Heart left ventricle (tissue), 16 donors: ENCODE results near the gene MDK. TPM values are rescaled to one million over a fixed set of nuclear protein-coding genes. Genes with fewer than 3 reads are reported as not detected.

Experiments used
- ATAC-seq, 4 donors: fragments of 200-7000 bp; cut with Tn5 transposase; one replicate each; pipeline ENCODE4 v1.9.1; 2020 to 2022; ENCODE audit warnings: moderate library complexity in 4 of 4, mild to moderate bottlenecking in 3 of 4, moderate number of reproducible peaks in 1 of 4
- DNase-seq, 5 donors: peaks; one replicate each; pipeline ENCODE4 v3.0.0-alpha.2; 2020
- H3K27ac ChIP-seq, 12 donors: fragments of 200-600 bp; sonication (generic) in 4 of 12; one replicate each; pipeline versions ENCODE4 v1.5.0 to v1.8.0; 2016 to 2022; ENCODE audit warnings: mild to moderate bottlenecking in 2 of 12
- H3K27me3 ChIP-seq, 9 donors: fragments of 200-600 bp; sonication (generic) in 2 of 9; one replicate each; pipeline versions ENCODE4 v1.5.1 to v1.8.0; 2016 to 2022; ENCODE audit warnings: mild to moderate bottlenecking in 3 of 9
- H3K36me3 ChIP-seq, 9 donors: fragments of 200-600 bp; sonication (generic) in 2 of 9; one replicate each; pipeline versions ENCODE4 v1.5.0 to v1.8.0; 2018 to 2022; ENCODE audit warnings: mild to moderate bottlenecking in 2 of 9
- H3K4me1 ChIP-seq, 12 donors: fragments of 200-600 bp; sonication (generic) in 4 of 12; one replicate each; pipeline versions ENCODE4 v1.5.0 to v1.8.0; 2016 to 2022; ENCODE audit warnings: mild to moderate bottlenecking in 3 of 12
- H3K4me3 ChIP-seq, 12 donors: fragments of 200-600 bp; sonication (generic) in 4 of 12; one replicate each; pipeline versions ENCODE4 v1.5.0 to v1.8.0; 2017 to 2022; ENCODE audit warnings: mild to moderate bottlenecking in 9 of 12, moderate library complexity in 4 of 12
- H3K9me3 ChIP-seq, 12 donors: fragments of 200-600 bp; sonication (generic) in 4 of 12; one replicate each; pipeline versions ENCODE4 v1.5.0 to v1.8.0; 2016 to 2022; ENCODE audit warnings: mild to moderate bottlenecking in 1 of 12
- CTCF ChIP-seq, 12 donors: fragments of 200-600 bp; sonication (generic) in 4 of 12; IDR thresholded peaks; one replicate each; pipeline versions ENCODE4 v1.5.0 to v1.8.0; 2018 to 2022; ENCODE audit warnings: antibody characterized with exemption in 12 of 12, mild to moderate bottlenecking in 5 of 12
- POLR2A ChIP-seq, 2 donors: fragments of 450-650 bp; IDR thresholded peaks; one replicate each; pipeline ENCODE4 v1.6.1; 2017; ENCODE audit warnings: antibody characterized with exemption in 2 of 2, mild to moderate bottlenecking in 2 of 2, moderate library complexity in 2 of 2
- WGBS, 4 donors: extraction: QIAGEN DNeasy Blood & Tissue Kit in 2 of 4; methylation state at CpG; one replicate each; pipeline versions ENCODE4 v1.1.5 to v1.1.7; 2013 to 2018; 5-methylcytosine and 5-hydroxymethylcytosine counted together
- intact Hi-C, 10 donors: fragments of 100-400 bp; cut with DNase I; formaldehyde crosslinking; loops; one replicate each; pipeline versions ENCODE4 v1.11.1 to v1.14.2; 2022
- polyA plus RNA-seq, 2 donors: library from polyadenylated mRNA; stranded (reverse); fragments of 200-250 nt; gene quantifications; one replicate each; pipeline ENCODE4 v1.2.3, GENCODE V29; 2013
- total RNA-seq, 9 donors: library from RNA; depleted of rRNA in 2 of 9; stranded (reverse); fragments of >200 nt in 2 of 9; fragmentation: NEBNext Ultra II Directional in 3 of 9; extraction: Animal tissue kit (Norgen Biotek cat#: 25700) in 3 of 9; gene quantifications; one replicate each; pipeline versions ENCODE4 v1.1.0 to v1.2.4, GENCODE V29; 2016 to 2023
- donor health status: ischemic (EF 13 %, LVEDD 7.1; RV severe dilation, severe dysfunction).
- donor health status: healthy with polysubstance abuse.
- donor health status: DM: no; HTN: yes; CAD: no.
- donor health status: DM: no; HTN: no; CAD: no.
- donor health status: ischemic (EF 25% LVEDD 6.9; RV normal size, moderate dysfunction).
- donor health status: ischemic (EF 25% LVEDD 5.7; RV mildly dilated, moderate dysfunction).
- donor health status: healthy.
- donor health status: DM: yes; HTN: yes; CAD: no.
- donor health status: ischemic (EF 35%, LVEDD 5.7; RV mildly dilated, moderate dysfunction).
- donor health status: nonischemic (EF 11% LVEDD 7.7; RV severe dilation, severe dysfunction).
- donor health status: DM: yes; HTN: yes; CAD: no.
- donor health status: PGD.
- donor health status: ischemic (EF 29% LVEDD 5.4; RV normal size, mild dysfunction).
- donor health status: nonischemic (EF 23%, LVEDD 6.1; RV moderate dilation, normal function).

MDK gene
- total and polyA plus RNA-seq, 11 donors: 1.9 to 26.5 (median 5.4) TPM

GRCh38 chr11:46359953-46360352, 21.5 kb upstream of the MDK start:
- DNase-seq (no peak), ATAC-seq (no peak)
- no peaks in the 10 kb centered on the region for H3K9me3 ChIP-seq
- no peaks in the 10 kb centered on the region for H3K27me3 ChIP-seq
- TF ChIP-seq CTCF (IDR thresholded peaks at IDR 0.05): no peak
- no peak for TF ChIP-seq POLR2A (IDR thresholded peaks at IDR 0.05)
- peaks cover 15 to 81% (median 46%) of the 10 kb centered on the region in 12 donors for H3K4me1 ChIP-seq
- WGBS, 4 donors: 53 to 78% (median 68%) methylated on average over 1 of the region's 1 CpG
- H3K27ac ChIP-seq: peak overlapping the region in 2 of 12 donors; percentile 86 to 94
- H3K36me3 ChIP-seq: peaks cover 0 to 27% (median 0%) of the 10 kb centered on the region in 9 donors
- H3K4me3 ChIP-seq: no peak overlapping the region
- intact Hi-C loops: no loop called here

- DNase-seq (no peak), ATAC-seq (no peak)
- no peaks in the 10 kb centered on the region for H3K27me3 ChIP-seq
- H3K4me3 ChIP-seq: peak overlapping the region in 11 of 12 donors; percentile 34 to 65 (median 55)
- peaks cover 0 to 32% (median 0%) of the 10 kb centered on the region in 9 donors for H3K36me3 ChIP-seq
- H3K9me3 ChIP-seq: no peaks in the 10 kb centered on the region
- TF ChIP-seq CTCF (IDR thresholded peaks at IDR 0.05): no peak
- TF ChIP-seq POLR2A (IDR thresholded peaks at IDR 0.05): no peak
- H3K4me1 ChIP-seq: peaks cover 15 to 80% (median 51%) of the 10 kb centered on the region in 12 donors
- H3K27ac ChIP-seq: peak overlapping the region; percentile 74 to 97 (median 94)
- 39 to 50% (median 43%) methylated on average over 7 of the region's 7 CpGs for WGBS, 4 donors
- intact Hi-C loops: no loop called here
These were observed 20.6 kb upstream of the MDK start for GRCh38 chr11:46360878-46361277.

- DNase-seq: peak; percentile 82 to 86 (median 85)
- peaks cover 0 to 30% (median under 1%) of the 10 kb centered on the region in 9 donors for H3K36me3 ChIP-seq
- peaks cover 15 to 75% (median 53%) of the 10 kb centered on the region in 12 donors for H3K4me1 ChIP-seq
- peak overlapping the region; percentile 15 to 65 (median 55) for H3K4me3 ChIP-seq
- WGBS, 4 donors: 3 to 8% (median 6%) methylated on average over 24 to 26 of the region's 26 CpGs
- H3K27me3 ChIP-seq: no peaks in the 10 kb centered on the region
- no peaks in the 10 kb centered on the region for H3K9me3 ChIP-seq
- H3K27ac ChIP-seq: peak overlapping the region; percentile 74 to 97 (median 94)
- intact Hi-C loops: no loop called here
- ATAC-seq: peak; percentile 65 to 84 (median 75)
- TF ChIP-seq CTCF (IDR thresholded peaks at IDR 0.05): no peak
- TF ChIP-seq POLR2A (IDR thresholded peaks at IDR 0.05): peak; percentile 29 to 60
These were observed 19.9 kb upstream of the MDK start for GRCh38 chr11:46361283-46362155.
